Metanephros (tissue), 1 donor: ENCODE data around the gene RAMAC. TPM values are rescaled to one million over a fixed set of nuclear protein-coding genes. Genes with fewer than 3 reads are reported as not detected.

Experiments used
- total RNA-seq: library from RNA; depleted of rRNA; stranded (reverse); fragments of >200 nt; gene quantifications from one replicate; pipeline ENCODE4 v1.2.3, GENCODE V29; 2014

RAMAC gene
- total RNA-seq: 25.6 TPM

GRCh38 chr15:82985688-82986441 is at the start of gene RAMAC:
RAMAC (plus strand) TSS chr15:82986210; CDS start chr15:82989019, 2,809 bp downstream.

GRCh38 chr15:82952158-82953081 is 33.6 kb upstream of the RAMAC start, which contains the start of gene HOMER2:
HOMER2 (minus strand) TSS chr15:82952720; CDS start chr15:82952535, 185 bp downstream.

DNA sequence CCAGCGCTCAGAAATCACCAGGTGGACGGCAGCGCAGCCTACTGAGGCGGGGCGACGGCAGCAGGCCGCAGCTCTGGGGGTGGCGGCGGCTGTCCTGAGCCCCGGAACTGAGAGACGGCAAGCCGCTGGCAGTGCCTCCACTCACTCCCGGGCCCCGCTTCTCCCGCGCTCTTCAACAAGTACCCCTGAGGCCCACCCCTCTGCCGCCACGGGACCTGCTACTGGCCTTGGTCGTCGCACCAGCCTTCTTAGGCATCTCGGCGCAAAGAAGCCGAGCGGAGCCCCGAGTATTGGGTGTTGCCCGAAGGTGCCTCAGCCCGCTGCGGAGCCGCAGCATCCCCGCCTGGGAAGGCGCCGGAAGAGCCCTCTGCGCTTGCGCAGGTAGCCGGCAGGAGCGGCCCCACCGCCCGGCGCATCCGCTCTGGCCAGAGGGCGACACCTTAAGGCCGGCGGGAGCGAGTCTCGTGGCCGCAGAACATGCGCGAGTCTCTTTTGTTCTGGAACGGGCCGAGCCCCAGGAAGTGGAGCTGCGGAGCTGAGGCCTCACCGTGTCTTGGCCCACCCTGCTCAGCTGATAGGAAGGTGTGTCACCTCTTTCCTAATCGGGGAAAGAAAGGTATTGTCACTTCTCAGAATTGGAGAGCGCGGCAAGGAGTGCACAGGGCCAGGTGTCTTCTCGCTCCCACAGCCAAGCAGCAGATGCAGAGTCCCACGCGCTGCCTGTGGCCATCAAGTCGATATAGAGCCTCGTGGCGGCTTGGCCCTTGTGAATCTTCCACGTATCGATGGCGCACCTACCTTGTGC is 25.5 kb downstream of the RAMAC start, which contains the start of gene C15orf40:
TSS of gene C15orf40 (minus strand) at position 369 of the 805 bp plus-strand sequence. CDS start at position 337, 32 bp downstream.

Other genes starting within 250 kb of the RAMAC start
- 9.6 TPM for gene FSD2, start 180.1 kb upstream of the RAMAC start, total RNA-seq
- 6.8 TPM for gene WHAMM, start 176.6 kb upstream of the RAMAC start, total RNA-seq
- 27.0 TPM for gene HOMER2, start 33.5 kb upstream of the RAMAC start, total RNA-seq
- 48.6 TPM for gene C15orf40, start 25.4 kb downstream of the RAMAC start, total RNA-seq
- gene BTBD1, start 81.0 kb downstream of the RAMAC start, total RNA-seq: 88.0 TPM
- 12.4 TPM for gene TM6SF1, start 121.4 kb downstream of the RAMAC start, total RNA-seq
- gene HDGFL3, start 221.6 kb downstream of the RAMAC start, total RNA-seq: 21.4 TPM